Fibroblast of the aortic adventitia (primary cell): ENCODE measurements around the gene PLCL1. TPM values are rescaled to one million over a fixed set of nuclear protein-coding genes. Genes with fewer than 3 reads are reported as not detected.

Experiments used
- DNase-seq: peaks from one replicate; pipeline ENCODE4 v3.0.0-alpha.2; 2010; ENCODE audit warnings: low read depth
- H3K4me3 ChIP-seq: 2 replicates; pipeline ENCODE4 v1.5.1; 2011; ENCODE audit warnings: low read depth, mild to moderate bottlenecking, control low read depth, low read length, moderate library complexity
- CTCF ChIP-seq: IDR thresholded peaks from 2 replicates; pipeline ENCODE4 v1.5.1; 2011; ENCODE audit warnings: mild to moderate bottlenecking, low read length, control low read depth, inconsistent platforms; ENCODE audit not compliant: insufficient read depth
- total RNA-seq: library from RNA; depleted of rRNA; stranded (reverse); fragments of >200 nt; gene quantifications from 2 replicates; pipeline ENCODE4 v1.2.3, GENCODE V29; 2012; ENCODE audit warnings: low replicate concordance

The PLCL1 gene
- total RNA-seq, 1 donor: 17.7 TPM

- no peak for TF ChIP-seq CTCF
- DNase-seq: no peak
- H3K4me3 ChIP-seq: no peak overlapping the region
These were observed 142.9 kb downstream of the PLCL1 start for GRCh38 chr2:197947219-197947757.

- no peak for DNase-seq
- no peak overlapping the region for H3K4me3 ChIP-seq
- TF ChIP-seq CTCF: no peak
These were observed 144.8 kb downstream of the PLCL1 start for GRCh38 chr2:197949224-197949623.

- no peak for TF ChIP-seq CTCF
- DNase-seq: no peak
- H3K4me3 ChIP-seq: no peak overlapping the region
These were observed 145.6 kb downstream of the PLCL1 start for GRCh38 chr2:197950006-197950405.

- no peak for TF ChIP-seq CTCF
- DNase-seq: no peak
- H3K4me3 ChIP-seq: no peak overlapping the region
These were observed 146.3 kb downstream of the PLCL1 start for GRCh38 chr2:197950724-197951123.

- TF ChIP-seq CTCF: no peak
- H3K4me3 ChIP-seq: no peak overlapping the region
- no peak for DNase-seq
These were observed 148.3 kb downstream of the PLCL1 start for GRCh38 chr2:197952540-197953202.

GRCh38 chr2:197954328-197954727, 149.9 kb downstream of the PLCL1 start:
- no peak for TF ChIP-seq CTCF
- no peak overlapping the region for H3K4me3 ChIP-seq

GRCh38 chr2:197958592-197959150, 154.3 kb downstream of the PLCL1 start:
- TF ChIP-seq CTCF: no peak

More at GRCh38 chr2:197954328-197954727, 149.9 kb downstream of the PLCL1 start:
- no peak for DNase-seq

More at GRCh38 chr2:197958592-197959150, 154.3 kb downstream of the PLCL1 start:
- H3K4me3 ChIP-seq: no peak overlapping the region
- DNase-seq: peak; percentile 22
